ENCODE results near the gene PTH2R.
"Not testable (repeated sequence)": the region's sequence is repeated elsewhere in the genome, so short reads cannot be mapped to it uniquely, and the experiment has no call there.

The PTH2R gene

DNA sequence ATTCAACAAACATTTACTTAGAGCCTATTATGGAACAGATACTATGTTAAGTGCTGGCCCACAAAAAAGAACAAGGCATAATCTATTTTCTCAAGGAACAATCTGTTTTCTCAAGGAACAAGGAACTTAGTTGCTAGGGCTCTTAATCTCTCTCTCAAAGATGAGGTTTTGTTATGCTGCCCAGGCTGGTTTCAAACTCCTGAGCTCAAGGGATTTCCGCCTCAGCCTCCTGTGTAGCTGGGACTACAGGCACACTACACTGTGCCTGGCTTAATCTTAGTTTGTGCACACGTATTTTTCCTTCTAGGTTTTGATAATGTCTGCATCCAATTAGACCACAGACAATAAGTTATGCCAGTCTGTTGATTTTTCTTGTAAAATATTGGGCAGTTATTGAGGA lies 89.5 kb downstream of the PTH2R start:
- H3K18ac ChIP-seq (ENCODE audit: low read length): no peak overlapping the region
- peaks cover under 1% of the 10 kb centered on the region for H3K9me3 ChIP-seq (ENCODE audit: insufficient read depth, low read depth, low read length)
- H3K9ac ChIP-seq (ENCODE audit: low read length): no peak overlapping the region
- no peaks in the 10 kb centered on the region for H3K79me1 ChIP-seq (ENCODE audit: low read length)
- H3K4me3 ChIP-seq (ENCODE audit: low read depth, low read length): no peak overlapping the region
- no CpG with 5 or more reads among the region's 2 CpGs for WGBS (ENCODE audit: extremely low coverage, insufficient coverage, insufficient read length)
- no peaks in the 10 kb centered on the region for H3K36me3 ChIP-seq (ENCODE audit: control insufficient read depth in 1 of 2, insufficient read depth in 2 of 2, low read length in 2 of 2)
- H4K12ac ChIP-seq (ENCODE audit: low read depth, low read length): no peak overlapping the region
- H3K4me2 ChIP-seq (ENCODE audit: low read length): no peak overlapping the region
- no peaks in the 10 kb centered on the region for H3K79me2 ChIP-seq (ENCODE audit: control insufficient read depth, insufficient read depth, low read length, poor library complexity)
- no peak overlapping the region for H2BK5ac ChIP-seq (ENCODE audit: low read depth, low read length, poor library complexity)
- no peak overlapping the region for H4K91ac ChIP-seq (ENCODE audit: low read depth, low read length)
- DNase-seq: no peak
- H3K4me1 ChIP-seq (ENCODE audit: control insufficient read depth in 1 of 2, insufficient read depth in 2 of 2, low read length in 2 of 2): no peaks in the 10 kb centered on the region
- H4K8ac ChIP-seq (ENCODE audit: low read depth, low read length): no peak overlapping the region
- H3K4ac ChIP-seq (ENCODE audit: low read depth, low read length): no peak overlapping the region
- H3K27me3 ChIP-seq (ENCODE audit: insufficient read depth, low read length): no peaks in the 10 kb centered on the region
- H3K27ac ChIP-seq (ENCODE audit: low read depth, low read length): no peak overlapping the region
- no peak overlapping the region for H2AK5ac ChIP-seq (ENCODE audit: low read length)
- no peak overlapping the region for H3K14ac ChIP-seq (ENCODE audit: low read length)
- H2AFZ ChIP-seq (ENCODE audit: insufficient read depth, low read length, poor library complexity): no peak overlapping the region
- H3K23ac ChIP-seq (ENCODE audit: low read length): no peak overlapping the region
- H2BK120ac ChIP-seq (ENCODE audit: insufficient read depth, low read length, poor library complexity): no peak overlapping the region
- no peak overlapping the region for H2BK12ac ChIP-seq (ENCODE audit: low read length)

DNA sequence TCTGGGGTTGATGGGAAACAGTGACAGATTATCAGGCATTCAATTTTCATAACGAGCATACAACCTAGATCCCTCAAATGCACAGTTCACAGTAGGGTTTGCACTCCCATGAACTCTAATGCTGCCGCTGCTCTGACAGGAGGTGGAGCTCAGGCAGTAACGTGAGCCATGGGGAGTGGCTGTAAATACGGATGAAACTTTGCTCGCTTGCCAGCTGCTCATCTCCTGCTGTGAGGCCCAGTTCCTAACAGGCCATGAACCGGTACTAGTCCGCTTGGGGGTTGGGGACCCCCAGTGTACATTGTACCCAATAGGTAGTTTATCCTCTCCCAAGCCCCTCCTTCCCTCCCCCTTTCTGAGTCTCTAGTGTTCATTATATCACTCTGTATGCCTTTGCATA lies 94.6 kb downstream of the PTH2R start:
- no CpG with 5 or more reads among the region's 7 CpGs for WGBS (ENCODE audit: extremely low coverage, insufficient coverage, insufficient read length)
- Histone ChIP-seq H2AK5ac (ENCODE audit: low read length) (no peak overlapping the region), H3K4me2 (ENCODE audit: low read length) (peak overlapping the region; percentile 22), H2AFZ (ENCODE audit: insufficient read depth, low read length, poor library complexity) (peak overlapping the region; percentile 9), H3K9me3 (ENCODE audit: insufficient read depth, low read depth, low read length) (peaks cover 1% of the 10 kb centered on the region), H3K23ac (ENCODE audit: low read length) (no peak overlapping the region), H2BK120ac (ENCODE audit: insufficient read depth, low read length, poor library complexity) (no peak overlapping the region), H3K4me1 (ENCODE audit: control insufficient read depth in 1 of 2, insufficient read depth in 2 of 2, low read length in 2 of 2) (no peaks in the 10 kb centered on the region), H3K9ac (ENCODE audit: low read length) (no peak overlapping the region), H2BK12ac (ENCODE audit: low read length) (no peak overlapping the region), H3K79me1 (ENCODE audit: low read length) (no peaks in the 10 kb centered on the region), H3K36me3 (ENCODE audit: control insufficient read depth in 1 of 2, insufficient read depth in 2 of 2, low read length in 2 of 2) (no peaks in the 10 kb centered on the region), H3K4ac (ENCODE audit: low read depth, low read length) (no peak overlapping the region), H3K4me3 (ENCODE audit: low read depth, low read length) (no peak overlapping the region), H3K14ac (ENCODE audit: low read length) (no peak overlapping the region), H3K27me3 (ENCODE audit: insufficient read depth, low read length) (no peaks in the 10 kb centered on the region), H3K18ac (ENCODE audit: low read length) (no peak overlapping the region), H4K8ac (ENCODE audit: low read depth, low read length) (no peak overlapping the region), H4K12ac (ENCODE audit: low read depth, low read length) (no peak overlapping the region), H2BK5ac (ENCODE audit: low read depth, low read length, poor library complexity) (no peak overlapping the region), H3K79me2 (ENCODE audit: control insufficient read depth, insufficient read depth, low read length, poor library complexity) (no peaks in the 10 kb centered on the region), H3K27ac (ENCODE audit: low read depth, low read length) (no peak overlapping the region), H4K91ac (ENCODE audit: low read depth, low read length) (no peak overlapping the region)
- no peak for DNase-seq

DNA sequence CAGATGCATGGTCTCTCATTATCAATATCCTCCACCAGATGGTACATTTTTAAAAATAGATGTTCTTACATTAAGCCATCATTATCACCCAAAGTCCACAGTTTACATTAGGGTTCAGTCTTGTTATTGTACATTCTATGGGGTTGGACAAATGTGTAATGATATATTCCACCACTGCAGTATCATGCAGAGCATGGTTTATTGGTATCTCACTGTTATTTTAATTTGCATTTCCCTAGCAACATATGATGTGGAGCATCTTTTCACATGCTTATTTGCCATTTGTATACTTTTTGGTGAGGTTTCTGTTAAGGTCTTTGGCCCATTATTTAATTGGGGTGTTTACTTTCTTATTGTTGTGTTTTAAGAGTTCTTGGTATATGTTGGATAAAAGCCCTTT lies 95.7 kb downstream of the PTH2R start:
- H3K27ac ChIP-seq (ENCODE audit: low read depth, low read length): no peak overlapping the region
- no peak overlapping the region for H2BK12ac ChIP-seq (ENCODE audit: low read length)
- no peak overlapping the region for H3K18ac ChIP-seq (ENCODE audit: low read length)

DNA sequence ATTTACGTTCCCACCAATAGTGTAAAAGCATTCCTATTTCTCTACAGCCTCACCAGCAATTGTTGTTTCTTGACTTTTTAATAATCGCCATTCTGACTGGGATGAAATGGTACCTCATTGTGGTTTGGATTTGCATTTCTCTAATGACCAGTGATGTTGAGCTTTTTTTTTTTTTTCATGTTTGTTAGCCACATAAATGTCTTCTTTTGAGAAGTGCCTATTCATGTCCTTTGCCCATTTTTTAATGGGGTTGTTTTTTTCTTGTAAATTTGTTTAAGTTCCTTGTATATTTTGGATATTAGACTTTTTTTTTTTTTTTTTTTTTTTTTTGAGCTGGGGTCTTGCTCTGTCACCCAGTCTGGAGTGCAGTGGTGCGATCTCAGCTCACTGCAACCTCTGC lies 98.8 kb downstream of the PTH2R start:
- not testable (repeated sequence) for H3K79me1 ChIP-seq (ENCODE audit: low read length); H3K36me3 ChIP-seq (ENCODE audit: control insufficient read depth in 1 of 2, insufficient read depth in 2 of 2, low read length in 2 of 2); H3K4me2 ChIP-seq (ENCODE audit: low read length); H3K4ac ChIP-seq (ENCODE audit: low read depth, low read length); H2AK5ac ChIP-seq (ENCODE audit: low read length); H2BK12ac ChIP-seq (ENCODE audit: low read length); H4K8ac ChIP-seq (ENCODE audit: low read depth, low read length); H2BK5ac ChIP-seq (ENCODE audit: low read depth, low read length, poor library complexity); H3K4me3 ChIP-seq (ENCODE audit: low read depth, low read length); H3K27ac ChIP-seq (ENCODE audit: low read depth, low read length); H4K12ac ChIP-seq (ENCODE audit: low read depth, low read length); H3K4me1 ChIP-seq (ENCODE audit: control insufficient read depth in 1 of 2, insufficient read depth in 2 of 2, low read length in 2 of 2); H3K27me3 ChIP-seq (ENCODE audit: insufficient read depth, low read length); H3K79me2 ChIP-seq (ENCODE audit: control insufficient read depth, insufficient read depth, low read length, poor library complexity); H4K91ac ChIP-seq (ENCODE audit: low read depth, low read length); H3K9ac ChIP-seq (ENCODE audit: low read length); H3K14ac ChIP-seq (ENCODE audit: low read length); H3K9me3 ChIP-seq (ENCODE audit: insufficient read depth, low read depth, low read length); H2AFZ ChIP-seq (ENCODE audit: insufficient read depth, low read length, poor library complexity); H3K18ac ChIP-seq (ENCODE audit: low read length); H2BK120ac ChIP-seq (ENCODE audit: insufficient read depth, low read length, poor library complexity); DNase-seq; H3K23ac ChIP-seq (ENCODE audit: low read length)
- WGBS (ENCODE audit: extremely low coverage, insufficient coverage, insufficient read length): no CpG with 5 or more reads among the region's 3 CpGs

More for the DNA sequence above, 95.7 kb downstream of the PTH2R start:
- Histone ChIP-seq H2BK5ac (ENCODE audit: low read depth, low read length, poor library complexity) (no peak overlapping the region), H3K14ac (ENCODE audit: low read length) (no peak overlapping the region), H3K27me3 (ENCODE audit: insufficient read depth, low read length) (no peaks in the 10 kb centered on the region), H2AFZ (ENCODE audit: insufficient read depth, low read length, poor library complexity) (no peak overlapping the region), H4K8ac (ENCODE audit: low read depth, low read length) (no peak overlapping the region), H4K12ac (ENCODE audit: low read depth, low read length) (no peak overlapping the region), H3K4ac (ENCODE audit: low read depth, low read length) (no peak overlapping the region), H3K4me1 (ENCODE audit: control insufficient read depth in 1 of 2, insufficient read depth in 2 of 2, low read length in 2 of 2) (no peaks in the 10 kb centered on the region), H2BK120ac (ENCODE audit: insufficient read depth, low read length, poor library complexity) (no peak overlapping the region), H4K91ac (ENCODE audit: low read depth, low read length) (no peak overlapping the region), H3K36me3 (ENCODE audit: control insufficient read depth in 1 of 2, insufficient read depth in 2 of 2, low read length in 2 of 2) (no peaks in the 10 kb centered on the region), H3K4me2 (ENCODE audit: low read length) (no peak overlapping the region), H2AK5ac (ENCODE audit: low read length) (no peak overlapping the region), H3K9ac (ENCODE audit: low read length) (no peak overlapping the region), H3K9me3 (ENCODE audit: insufficient read depth, low read depth, low read length) (peaks cover 1% of the 10 kb centered on the region), H3K79me1 (ENCODE audit: low read length) (no peaks in the 10 kb centered on the region), H3K79me2 (ENCODE audit: control insufficient read depth, insufficient read depth, low read length, poor library complexity) (no peaks in the 10 kb centered on the region), H3K4me3 (ENCODE audit: low read depth, low read length) (no peak overlapping the region), H3K23ac (ENCODE audit: low read length) (no peak overlapping the region)
- no peak for DNase-seq

DNA sequence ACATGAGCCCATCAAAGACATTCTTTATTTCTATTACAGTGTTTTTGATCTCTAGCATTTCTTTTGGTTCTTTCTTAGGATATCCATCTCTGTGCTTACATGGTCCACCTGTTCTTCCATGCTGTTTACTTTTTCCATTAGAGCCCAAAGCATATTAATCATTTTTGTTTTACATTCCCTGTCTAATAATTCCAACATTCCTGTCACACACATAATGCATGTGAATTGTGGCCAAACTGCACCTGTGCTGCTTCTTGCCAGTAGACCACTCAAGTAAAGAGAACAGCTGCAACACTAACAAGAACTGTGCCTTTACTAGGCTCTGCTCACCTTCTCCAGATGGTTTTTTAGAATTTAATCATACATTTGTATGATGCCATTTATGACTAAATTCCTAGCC lies 103.0 kb downstream of the PTH2R start:
- no peak overlapping the region for H4K8ac ChIP-seq (ENCODE audit: low read depth, low read length)
- no peak overlapping the region for H3K27ac ChIP-seq (ENCODE audit: low read depth, low read length)
- H3K4me1 ChIP-seq (ENCODE audit: control insufficient read depth in 1 of 2, insufficient read depth in 2 of 2, low read length in 2 of 2): no peaks in the 10 kb centered on the region
- H3K23ac ChIP-seq (ENCODE audit: low read length): no peak overlapping the region
- H3K4ac ChIP-seq (ENCODE audit: low read depth, low read length): no peak overlapping the region
- no peak overlapping the region for H3K4me3 ChIP-seq (ENCODE audit: low read depth, low read length)
- H4K91ac ChIP-seq (ENCODE audit: low read depth, low read length): no peak overlapping the region
- no peaks in the 10 kb centered on the region for H3K36me3 ChIP-seq (ENCODE audit: control insufficient read depth in 1 of 2, insufficient read depth in 2 of 2, low read length in 2 of 2)
- H4K12ac ChIP-seq (ENCODE audit: low read depth, low read length): no peak overlapping the region
- H3K79me2 ChIP-seq (ENCODE audit: control insufficient read depth, insufficient read depth, low read length, poor library complexity): no peaks in the 10 kb centered on the region
- no peak overlapping the region for H3K9ac ChIP-seq (ENCODE audit: low read length)
- H3K18ac ChIP-seq (ENCODE audit: low read length): no peak overlapping the region
- no peak overlapping the region for H3K14ac ChIP-seq (ENCODE audit: low read length)
- no peaks in the 10 kb centered on the region for H3K79me1 ChIP-seq (ENCODE audit: low read length)
- H2BK12ac ChIP-seq (ENCODE audit: low read length): no peak overlapping the region
- DNase-seq: no peak
- H3K27me3 ChIP-seq (ENCODE audit: insufficient read depth, low read length): no peaks in the 10 kb centered on the region
- H3K9me3 ChIP-seq (ENCODE audit: insufficient read depth, low read depth, low read length): no peaks in the 10 kb centered on the region
- no peak overlapping the region for H2AFZ ChIP-seq (ENCODE audit: insufficient read depth, low read length, poor library complexity)
- no peak overlapping the region for H2BK5ac ChIP-seq (ENCODE audit: low read depth, low read length, poor library complexity)
- H3K4me2 ChIP-seq (ENCODE audit: low read length): no peak overlapping the region
- no peak overlapping the region for H2BK120ac ChIP-seq (ENCODE audit: insufficient read depth, low read length, poor library complexity)
- no peak overlapping the region for H2AK5ac ChIP-seq (ENCODE audit: low read length)
